GM19397 (cell line): ENCODE data around the gene MYCBP2.
"Not testable (repeated sequence)": the region's sequence is repeated elsewhere in the genome, so short reads cannot be mapped to it uniquely, and the experiment has no call there.

Experiments used
- ATAC-seq: cut with Tn5 transposase; IDR thresholded peaks from one replicate; pipeline ENCODE4 v1.9.1; 2021; ENCODE audit warnings: mild to moderate bottlenecking, moderate library complexity; ENCODE audit not compliant: unreplicated experiment

Gene MYCBP2

DNA sequence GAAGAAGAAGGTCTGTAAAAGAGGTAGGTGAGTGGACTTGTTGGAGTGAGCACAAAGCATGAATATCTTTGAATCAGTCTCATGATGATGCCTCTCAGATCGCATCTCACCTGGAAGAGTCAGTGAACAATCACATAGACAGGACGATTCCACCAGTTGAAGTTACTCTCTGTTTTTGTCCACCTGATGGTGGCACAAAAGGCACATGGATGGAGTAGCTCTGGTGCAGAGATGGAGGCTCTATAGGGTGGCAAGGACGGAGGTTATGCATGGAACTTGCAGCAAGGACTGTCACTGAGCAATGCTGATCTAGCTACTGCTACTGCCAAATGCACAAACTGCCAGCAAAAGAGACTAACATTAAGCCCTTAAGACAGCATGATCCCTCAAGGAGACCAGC is 10.3 kb upstream of the MYCBP2 start:
- ATAC-seq: no peak

DNA sequence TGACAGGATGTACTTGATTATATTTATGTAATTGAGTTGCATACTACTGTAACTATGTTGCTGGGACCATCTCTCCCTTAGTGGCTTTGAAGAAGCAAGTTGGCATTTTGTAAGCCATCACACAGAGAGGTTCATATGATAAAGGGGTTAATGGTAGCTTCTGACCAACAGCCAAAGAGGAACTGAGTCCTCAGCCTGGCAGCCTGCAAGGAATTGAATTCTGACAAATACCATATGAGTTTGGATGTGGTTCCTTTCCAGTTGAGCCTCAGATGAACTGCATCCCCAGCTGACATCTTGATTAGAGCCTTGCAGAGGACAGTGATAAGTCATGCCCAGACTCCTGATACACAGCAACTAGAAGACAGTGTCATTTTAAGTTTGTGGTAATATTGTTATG is 8.6 kb upstream of the MYCBP2 start:
- no peak for ATAC-seq

DNA sequence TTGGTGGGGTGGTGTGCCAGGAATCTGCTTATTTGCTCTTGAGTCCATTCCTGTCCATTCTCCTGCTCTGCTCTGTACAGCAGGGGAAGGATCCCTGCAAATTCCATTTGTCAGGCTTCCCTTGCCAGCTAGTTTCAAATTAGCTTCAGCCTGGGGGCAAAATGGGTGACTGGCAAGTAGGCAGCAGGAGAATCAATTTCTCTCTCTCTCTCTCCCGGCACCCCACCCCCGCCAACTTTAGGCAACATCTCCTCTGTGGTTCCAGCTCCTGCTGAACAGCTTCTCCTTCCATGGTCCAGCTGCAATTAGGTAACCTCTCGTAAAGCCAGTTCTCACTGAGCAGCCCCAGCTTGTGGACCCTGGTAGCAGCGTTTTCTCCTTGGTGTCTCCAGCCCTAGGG is 6.7 kb upstream of the MYCBP2 start:
- no peak for ATAC-seq

DNA sequence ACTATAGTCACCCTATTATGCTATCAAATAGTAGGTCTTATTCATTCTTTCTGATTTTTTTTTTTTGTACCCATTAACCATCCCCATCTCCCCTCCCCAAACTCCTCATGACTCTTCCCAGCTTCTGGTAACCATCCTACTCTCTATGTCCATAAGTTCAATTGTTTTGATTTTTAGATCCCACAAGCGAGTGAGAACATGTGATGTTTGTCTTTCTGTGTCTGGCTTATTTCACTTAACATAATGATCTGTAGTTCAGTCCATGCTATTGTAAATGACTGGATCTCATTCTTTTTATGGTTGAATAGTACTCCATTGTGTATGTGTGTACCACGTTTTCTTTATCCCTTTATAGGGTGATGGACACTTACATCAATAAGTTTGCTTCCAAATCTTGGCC is 4.5 kb upstream of the MYCBP2 start:
- ATAC-seq: no peak

DNA sequence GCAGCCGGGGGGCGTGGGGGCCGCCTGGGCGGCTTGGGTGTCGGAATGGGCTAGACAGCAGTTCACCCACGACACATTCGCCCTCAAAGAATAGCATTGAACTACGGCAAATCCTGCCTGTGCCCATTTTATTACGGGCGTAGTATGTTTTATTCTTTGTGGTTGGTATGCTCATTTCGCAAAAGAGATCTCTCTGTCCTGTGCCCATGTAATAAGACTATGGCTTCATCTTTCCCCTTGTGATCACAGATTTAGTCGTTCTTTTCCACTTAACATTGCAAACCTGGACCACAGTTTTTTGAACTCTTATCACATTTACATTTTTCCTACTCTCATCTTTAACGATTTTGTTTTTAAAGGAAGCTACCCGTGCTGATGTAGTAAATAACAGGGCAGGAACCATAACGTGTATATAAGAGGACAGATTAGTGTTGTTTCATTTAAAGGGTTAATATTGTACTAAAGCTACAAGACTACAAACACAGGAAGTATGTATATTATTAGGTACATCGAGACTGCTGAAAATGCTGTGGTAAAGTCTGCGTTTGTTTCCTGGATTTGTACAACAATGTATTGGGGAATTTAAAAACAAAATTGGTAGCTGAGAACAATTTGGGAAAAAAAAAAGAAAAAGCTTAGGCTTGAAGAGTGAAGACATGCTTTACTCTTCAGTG is 3.2 kb upstream of the MYCBP2 start:
- ATAC-seq: no peak

DNA sequence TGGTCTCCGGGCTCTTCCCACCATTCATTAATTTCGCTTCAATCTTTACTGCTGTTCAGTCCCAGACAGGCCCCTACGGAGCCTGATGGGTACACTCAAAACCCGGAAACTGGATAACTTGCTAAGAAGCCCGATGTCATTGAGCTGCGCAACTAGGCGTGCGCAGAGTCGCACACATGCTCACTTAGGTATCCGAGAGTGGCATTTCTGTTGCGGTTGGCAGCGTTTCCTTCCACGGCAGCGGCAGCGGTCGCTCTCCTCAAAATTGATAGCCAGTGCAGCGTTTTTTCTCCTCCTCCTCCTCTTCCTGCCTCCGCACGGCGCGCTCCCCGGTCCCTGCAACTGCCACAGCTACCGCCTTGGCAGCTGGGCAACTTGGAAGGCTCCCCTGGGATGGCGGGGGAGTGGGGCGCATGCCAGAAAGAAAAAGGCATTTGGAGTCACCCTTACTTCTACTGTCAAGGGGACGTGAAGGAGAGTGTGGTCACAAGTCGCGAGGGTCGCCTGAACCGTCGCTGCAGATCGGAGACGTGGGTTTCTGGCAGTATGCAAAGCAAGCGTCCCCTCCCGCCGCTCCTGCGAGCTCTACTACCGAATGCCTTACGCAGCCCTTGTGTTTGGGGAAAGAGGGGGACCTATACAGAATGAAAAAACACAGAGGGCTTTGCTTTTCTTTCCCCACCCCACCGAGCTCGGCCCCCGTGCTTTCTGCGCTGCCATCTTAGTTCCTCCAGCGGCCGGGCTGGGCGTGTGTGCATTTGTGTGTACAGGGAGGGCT is 2.4 kb upstream of the MYCBP2 start:
- peak; percentile 61 for ATAC-seq

DNA sequence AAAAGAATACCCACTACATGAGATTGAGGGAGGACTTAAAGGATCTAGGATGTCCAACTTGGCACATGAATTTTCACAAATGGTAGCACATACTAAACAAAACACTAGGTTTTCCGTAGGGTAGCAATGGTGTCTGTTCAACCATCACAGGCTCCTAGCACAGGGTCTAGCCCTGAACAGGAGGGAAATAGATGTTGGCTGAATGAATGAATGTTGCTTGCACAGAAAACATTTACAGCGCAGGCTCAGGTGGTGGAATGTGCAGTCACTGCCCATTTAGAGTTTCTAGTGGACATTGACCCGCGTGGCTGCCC is 1.9 kb upstream of the MYCBP2 start:
- peak; percentile 4 for ATAC-seq

DNA sequence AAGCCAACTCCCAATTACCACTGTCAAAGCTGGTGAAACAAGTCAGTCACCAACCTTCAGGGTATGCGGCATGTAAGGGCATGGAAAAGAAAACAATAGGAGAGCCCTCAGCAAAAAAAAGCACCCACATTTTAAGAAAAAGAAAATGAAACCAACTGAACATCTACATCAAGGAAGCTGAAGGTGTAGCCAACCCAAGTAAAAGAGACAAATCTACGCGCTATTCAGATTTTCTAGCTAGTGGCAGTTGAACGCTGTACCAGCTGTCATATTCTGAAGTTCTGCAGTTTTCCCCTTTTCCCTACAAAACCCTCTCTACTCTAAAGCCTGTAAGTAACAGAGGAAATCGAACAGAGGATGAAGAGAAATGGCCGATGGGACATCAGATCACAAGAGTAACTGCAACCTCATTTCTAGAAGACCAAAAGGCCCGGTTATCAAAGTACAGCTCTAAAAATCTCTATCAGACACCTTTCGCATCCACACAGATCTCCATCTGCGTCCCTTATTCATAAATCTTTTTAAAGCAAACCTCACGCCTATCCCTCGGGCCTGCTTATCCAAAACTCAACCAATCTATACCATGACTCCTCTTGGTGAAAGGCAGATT is 1.4 kb downstream of the MYCBP2 start:
- ATAC-seq: no peak

DNA sequence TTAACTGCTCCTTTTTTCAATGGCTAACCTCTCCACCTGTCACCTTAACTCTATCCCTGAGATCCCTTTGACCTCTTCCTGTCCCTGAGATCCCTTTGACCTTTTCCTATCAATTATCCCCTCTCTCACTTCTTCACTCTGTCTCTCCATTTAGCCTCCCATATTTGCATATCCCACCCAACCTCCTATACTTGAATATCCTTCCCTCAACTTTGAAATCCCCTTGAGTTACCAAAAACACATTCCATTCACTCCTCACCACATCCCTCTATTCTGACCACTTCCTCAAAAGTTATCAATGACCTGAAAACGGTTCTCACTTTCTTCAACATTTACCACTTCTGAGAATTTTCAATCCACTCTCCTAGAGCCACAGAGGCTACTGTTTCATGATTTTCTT is 3.0 kb downstream of the MYCBP2 start:
- no peak for ATAC-seq

DNA sequence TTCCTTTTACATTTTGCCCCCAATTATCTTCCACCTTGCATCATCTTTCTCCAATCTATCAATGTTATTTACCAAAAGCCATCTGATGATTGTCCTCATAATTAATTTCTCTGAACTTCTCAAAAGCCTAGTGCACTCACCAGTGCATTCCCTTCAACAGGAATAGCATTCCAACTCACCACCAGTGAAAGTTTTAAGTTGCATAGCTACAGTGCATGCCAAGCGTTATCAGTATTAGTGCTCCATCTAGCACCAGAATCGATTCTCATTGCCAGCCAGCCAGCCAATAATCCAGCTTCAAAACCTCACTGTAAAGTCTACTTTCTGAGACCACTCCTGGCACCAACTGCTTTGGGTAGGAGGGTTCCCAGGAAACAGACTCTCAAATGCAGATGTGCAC is 7.4 kb downstream of the MYCBP2 start:
- ATAC-seq: no peak

DNA sequence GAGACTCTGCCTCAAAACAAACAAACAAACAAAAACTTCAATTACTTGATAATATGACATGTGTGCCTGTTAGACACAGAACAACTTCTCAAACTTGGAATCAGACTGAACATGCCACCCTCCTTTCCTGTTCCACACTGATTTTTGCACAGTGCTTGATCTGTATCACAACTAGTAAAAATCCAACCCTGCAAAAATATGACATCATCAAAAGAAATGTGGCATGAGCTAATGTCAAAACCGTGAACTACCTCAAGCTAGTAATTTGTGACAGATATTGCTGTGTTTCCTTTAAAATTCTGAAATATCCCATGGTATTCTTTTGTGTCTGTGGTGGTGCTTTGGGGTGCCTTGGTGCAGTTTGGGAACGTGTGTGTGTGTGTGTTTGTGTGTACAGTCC is 8.2 kb downstream of the MYCBP2 start:
- ATAC-seq: no peak

DNA sequence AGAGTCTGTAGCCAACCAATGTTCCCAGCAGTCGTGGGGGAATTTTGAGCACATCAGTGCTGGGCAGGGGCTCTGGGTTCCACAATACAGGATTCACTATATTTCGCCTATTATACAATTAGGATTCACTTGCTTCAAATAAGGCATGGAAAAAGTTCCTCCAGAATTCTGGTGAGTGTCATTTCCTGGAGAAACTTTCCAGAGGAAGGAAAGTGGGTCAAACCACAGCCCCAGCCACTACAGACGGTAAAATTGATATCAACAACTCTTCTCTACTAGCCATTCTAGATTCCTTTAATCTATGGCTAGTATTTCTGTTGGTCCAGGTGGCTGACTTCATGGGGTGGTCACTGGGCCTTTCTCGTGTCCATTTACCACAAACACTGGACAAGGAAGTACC is 10.5 kb downstream of the MYCBP2 start:
- no peak for ATAC-seq

DNA sequence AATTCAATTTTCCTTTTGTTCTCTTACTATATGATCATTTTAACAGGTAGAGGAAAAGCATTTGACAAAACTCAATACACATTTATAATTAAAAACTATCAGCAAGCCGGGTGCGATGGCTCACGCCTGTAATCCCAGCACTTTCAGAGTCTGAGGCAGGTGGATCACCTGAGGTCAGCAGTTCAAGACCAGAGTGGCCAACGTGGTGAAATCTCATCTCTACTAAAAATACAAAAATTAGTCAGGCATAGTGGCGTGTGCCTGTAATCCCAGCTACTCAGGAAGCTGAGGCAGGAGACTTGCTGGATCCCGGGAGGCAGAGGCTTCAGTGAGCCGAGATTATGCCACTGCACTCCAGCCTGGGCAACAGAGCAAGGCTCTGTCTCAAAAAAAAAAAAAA is 11.4 kb downstream of the MYCBP2 start:
- ATAC-seq: not testable (repeated sequence)

DNA sequence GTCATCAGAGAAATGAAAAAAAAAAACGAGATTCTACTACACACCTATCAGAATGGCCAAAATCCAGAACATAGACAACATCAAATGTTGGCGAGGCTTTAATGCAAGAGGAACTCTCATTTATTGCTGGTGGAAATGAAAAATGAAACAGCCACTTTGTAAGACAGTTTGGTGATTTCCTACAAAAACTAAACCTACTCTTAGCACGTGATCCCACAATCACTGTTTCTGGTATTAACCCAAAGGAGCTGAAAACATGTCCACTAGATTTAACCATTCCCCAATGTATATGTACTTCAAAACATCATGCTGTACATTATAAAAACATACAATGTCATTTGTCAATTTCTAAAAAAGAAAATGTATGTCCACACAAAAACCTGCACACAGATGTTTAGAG is 13.0 kb downstream of the MYCBP2 start:
- ATAC-seq: no peak

DNA sequence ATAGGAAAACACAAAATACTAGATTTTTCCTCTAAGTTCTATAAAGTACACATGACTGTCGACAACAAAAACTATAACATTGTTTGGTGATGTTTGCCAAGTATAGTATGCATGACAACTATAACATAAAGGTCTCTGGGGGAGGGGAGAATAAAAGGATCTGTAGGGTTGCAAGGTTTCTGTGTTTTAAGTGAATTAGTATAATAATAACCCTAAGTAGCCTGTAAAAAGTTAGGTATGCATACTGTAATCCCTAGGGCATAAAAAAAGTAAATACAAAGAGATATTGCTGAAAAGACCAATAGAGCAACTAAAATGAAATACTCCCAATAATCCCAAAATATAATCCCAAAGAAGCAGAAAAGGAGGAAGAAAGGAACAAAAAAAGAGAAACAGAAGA is 14.6 kb downstream of the MYCBP2 start:
- ATAC-seq: no peak

DNA sequence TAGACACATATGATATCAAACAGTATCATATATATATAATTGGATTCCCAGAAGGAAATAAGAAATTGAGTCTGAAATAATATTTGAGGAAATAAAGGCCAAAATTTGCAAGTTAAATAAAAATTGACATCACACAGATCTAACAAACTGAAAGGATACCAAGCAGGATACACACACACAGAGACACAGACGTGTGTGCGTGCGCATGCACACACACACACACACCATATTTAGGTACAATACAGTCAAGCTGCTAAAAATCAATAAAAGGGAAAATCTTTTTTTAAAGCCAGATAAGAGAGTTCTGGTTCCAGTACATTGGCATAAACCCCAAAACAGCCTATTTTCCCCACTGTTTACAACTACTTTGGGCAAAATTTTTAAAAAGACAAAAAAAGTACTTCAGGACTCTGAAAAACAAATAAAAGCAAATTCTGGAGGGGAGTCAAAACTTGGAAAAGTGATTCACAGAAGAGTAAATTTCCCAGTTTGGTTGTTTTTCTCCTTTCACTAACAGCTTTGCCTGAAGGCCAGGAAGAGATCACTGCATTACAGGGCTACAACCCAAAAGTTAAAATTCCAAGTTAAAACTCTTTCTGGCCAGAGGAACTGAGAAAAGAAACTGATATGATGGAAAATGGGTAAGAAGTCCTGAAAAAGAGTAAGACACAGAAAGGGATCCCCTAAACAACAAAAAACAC is 16.2 kb downstream of the MYCBP2 start:
- ATAC-seq: no peak

DNA sequence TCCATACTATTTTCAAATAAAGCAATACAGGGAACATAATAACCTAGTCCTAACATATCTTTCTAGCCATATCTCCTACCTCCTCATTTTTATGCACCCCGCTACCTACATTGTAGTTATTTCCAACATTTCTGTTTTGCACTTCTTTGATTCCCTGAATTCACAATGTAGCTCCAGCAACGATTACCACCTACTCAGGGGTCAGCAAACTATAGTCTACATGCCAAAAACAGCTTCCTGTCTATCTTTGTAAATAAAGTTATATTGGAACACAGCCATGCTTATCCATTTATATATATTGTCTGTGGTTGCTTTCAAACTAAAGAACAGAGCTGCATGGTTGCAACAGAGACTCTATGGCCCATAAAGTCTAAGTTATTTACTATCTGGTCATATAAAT is 16.7 kb downstream of the MYCBP2 start:
- ATAC-seq: no peak

DNA sequence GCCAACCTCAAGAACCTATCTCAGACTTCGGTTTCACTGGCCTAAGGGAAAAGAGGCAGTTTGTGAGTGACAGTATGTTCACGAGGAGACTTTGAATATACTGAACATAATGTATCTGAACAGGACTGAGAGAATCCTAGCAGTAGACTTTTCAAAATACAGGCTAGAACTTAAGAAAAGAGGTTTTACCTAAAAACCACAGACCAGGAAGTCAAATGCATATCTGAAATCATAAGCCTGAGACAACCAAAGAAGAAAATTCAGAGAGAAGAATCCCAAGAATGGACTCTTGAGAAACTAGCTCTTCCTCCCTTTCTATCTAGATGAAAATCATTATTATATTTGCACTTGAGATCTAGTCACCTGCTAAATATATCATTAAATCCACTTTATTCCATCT is 17.6 kb downstream of the MYCBP2 start:
- no peak for ATAC-seq

DNA sequence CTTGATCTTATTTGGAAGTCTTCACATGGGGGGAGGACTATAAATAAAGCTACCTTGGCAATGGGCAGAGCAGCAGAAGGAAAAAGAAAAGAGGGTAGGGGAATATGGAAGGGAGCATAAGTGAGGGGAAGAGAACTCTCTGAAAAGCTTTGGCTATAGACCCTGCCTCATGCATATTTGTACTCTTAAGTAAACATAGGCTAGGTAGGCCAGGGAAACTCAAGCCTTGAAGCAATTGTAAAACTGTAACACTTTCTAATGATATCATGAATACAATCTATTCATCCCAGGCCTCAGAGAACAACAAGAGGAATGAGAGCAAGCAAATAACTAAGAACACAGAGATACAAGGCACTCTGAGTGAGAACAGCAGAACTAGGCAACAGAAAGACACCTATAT is 20.4 kb downstream of the MYCBP2 start:
- no peak for ATAC-seq

DNA sequence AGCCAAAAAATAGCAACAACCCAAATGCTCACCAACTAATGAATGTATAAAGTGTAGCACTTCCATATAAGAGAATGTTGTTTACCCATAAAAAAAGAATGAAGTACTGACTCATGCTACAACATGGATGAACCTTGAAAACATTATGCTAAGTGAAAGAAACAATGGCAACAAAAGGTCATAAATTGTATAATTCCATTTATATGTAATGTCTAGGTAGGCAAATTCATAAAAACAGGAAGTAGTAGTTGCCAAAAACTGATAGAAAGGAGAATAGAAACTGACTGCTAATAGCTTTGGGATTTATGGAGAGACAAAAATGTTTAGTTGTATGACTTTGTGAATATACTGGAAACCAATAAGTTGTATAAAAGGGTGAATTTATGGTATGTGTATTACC is 21.6 kb downstream of the MYCBP2 start:
- ATAC-seq: no peak

DNA sequence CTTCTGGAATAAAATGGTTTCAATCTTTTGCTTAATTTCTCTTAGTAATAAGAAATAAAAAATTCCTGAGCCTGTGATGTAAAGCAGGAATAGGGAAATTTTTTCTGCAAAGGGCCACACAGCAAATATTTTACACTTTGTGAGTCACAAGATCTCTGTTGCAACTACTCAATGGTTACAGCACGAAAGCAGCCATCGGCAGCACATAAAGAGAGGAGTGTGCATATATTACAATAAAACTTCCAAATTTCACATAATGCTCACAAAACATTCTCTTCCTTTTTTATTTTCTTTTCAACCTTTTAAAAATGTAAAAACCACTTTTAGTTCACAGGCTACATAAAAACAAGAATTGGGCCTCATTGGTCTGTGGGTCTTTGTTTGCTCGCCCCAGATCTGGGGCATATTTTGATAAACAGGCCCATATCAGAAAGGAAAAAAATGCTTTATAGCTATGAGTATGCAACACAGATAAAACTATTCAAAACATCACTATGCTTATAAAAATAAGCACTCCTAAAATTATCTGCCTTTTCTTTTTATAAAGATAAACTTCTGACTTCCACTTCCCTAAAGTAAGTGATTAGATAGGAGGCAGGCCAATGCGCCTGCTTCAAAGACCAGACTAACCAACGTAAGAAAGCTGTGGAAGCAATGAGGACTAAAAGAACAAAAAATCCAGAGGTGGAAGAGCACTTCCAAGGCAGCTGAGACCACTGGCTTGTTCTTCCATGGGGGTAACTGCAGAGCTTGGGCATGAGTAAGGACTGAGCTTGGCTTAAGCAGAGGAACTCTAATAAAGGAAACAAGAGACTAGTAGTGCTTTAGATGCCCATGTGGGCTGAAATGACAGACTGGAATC is 26.5 kb downstream of the MYCBP2 start:
- ATAC-seq: no peak
